ENCODE data around the gene ISG20. TPM values are rescaled to one million over a fixed set of nuclear protein-coding genes. Genes with fewer than 3 reads are reported as not detected.

ISG20 gene
- total and polyA plus RNA-seq, 2 experiments from 2014 or later: 13.3 to 15.8 TPM

GRCh38 chr15:88684345-88684744 is 45.5 kb downstream of the ISG20 start:
- Histone ChIP-seq H3K9me3 (ENCODE audit: low read depth) (no peaks in the 10 kb centered on the region), H3K27ac (no peak overlapping the region), H3K4me3 (no peak overlapping the region), H4K20me1 (ENCODE audit: insufficient read depth, poor library complexity, severe bottlenecking) (no peaks in the 10 kb centered on the region), H3K36me3 (replicated peaks; ENCODE audit: insufficient read depth, low read depth) (no peaks in the 10 kb centered on the region), H3K27me3 (no peaks in the 10 kb centered on the region), H3K9me2 (replicated peaks; ENCODE audit: insufficient read depth) (no peaks in the 10 kb centered on the region), H3K4me2 (no peak overlapping the region), H2AFZ (no peak overlapping the region), H3K79me2 (no peaks in the 10 kb centered on the region), H3K4me1 (ENCODE audit: insufficient read depth) (peaks cover 10% of the 10 kb centered on the region)
- TF ChIP-seq EZH2 (IDR thresholded peaks at IDR 0.05; ENCODE audit: borderline replicate concordance) (no peak), CTCF (IDR thresholded peaks at IDR 0.05; ENCODE audit: poor library complexity) (no peak), EZH2phosphoT487 (IDR thresholded peaks at IDR 0.05; ENCODE audit: low read depth, severe bottlenecking, unreplicated experiment) (no peak)
- no peak for DNase-seq (ENCODE audit: low spot score)
- 63% methylated on average over 3 of the region's 3 CpGs for WGBS (ENCODE audit: low lambda C conversion rate, missing lambda C conversion rate)

- Histone ChIP-seq H3K4me2 (no peak overlapping the region), H3K36me3 (replicated peaks; ENCODE audit: insufficient read depth, low read depth) (no peaks in the 10 kb centered on the region), H3K9me2 (replicated peaks; ENCODE audit: insufficient read depth) (no peaks in the 10 kb centered on the region), H3K27ac (no peak overlapping the region), H4K20me1 (ENCODE audit: insufficient read depth, poor library complexity, severe bottlenecking) (no peaks in the 10 kb centered on the region), H3K4me1 (ENCODE audit: insufficient read depth) (peaks cover 8% of the 10 kb centered on the region), H3K9me3 (ENCODE audit: low read depth) (no peaks in the 10 kb centered on the region), H2AFZ (no peak overlapping the region), H3K79me2 (no peaks in the 10 kb centered on the region), H3K4me3 (no peak overlapping the region), H3K27me3 (no peaks in the 10 kb centered on the region)
- 83% methylated on average over 2 of the region's 2 CpGs for WGBS (ENCODE audit: low lambda C conversion rate, missing lambda C conversion rate)
- no peak for TF ChIP-seq EZH2phosphoT487 (IDR thresholded peaks at IDR 0.05; ENCODE audit: low read depth, severe bottlenecking, unreplicated experiment)
- no peak for DNase-seq (ENCODE audit: low spot score)
These were observed 47.4 kb downstream of the ISG20 start for GRCh38 chr15:88686166-88686565.

GRCh38 chr15:88688394-88688933 is 49.6 kb downstream of the ISG20 start:
- Histone ChIP-seq H3K4me3 (no peak overlapping the region), H4K20me1 (ENCODE audit: insufficient read depth, poor library complexity, severe bottlenecking) (no peaks in the 10 kb centered on the region), H3K79me2 (no peaks in the 10 kb centered on the region), H3K4me1 (ENCODE audit: insufficient read depth) (no peaks in the 10 kb centered on the region), H3K9me3 (ENCODE audit: low read depth) (no peaks in the 10 kb centered on the region), H3K36me3 (replicated peaks; ENCODE audit: insufficient read depth, low read depth) (no peaks in the 10 kb centered on the region), H3K27ac (no peak overlapping the region), H2AFZ (no peak overlapping the region), H3K27me3 (no peaks in the 10 kb centered on the region), H3K9me2 (replicated peaks; ENCODE audit: insufficient read depth) (no peaks in the 10 kb centered on the region), H3K4me2 (no peak overlapping the region)
- no peak for DNase-seq (ENCODE audit: low spot score)
- TF ChIP-seq CTCF (IDR thresholded peaks at IDR 0.05; ENCODE audit: poor library complexity): no peak
- TF ChIP-seq EZH2phosphoT487 (IDR thresholded peaks at IDR 0.05; ENCODE audit: low read depth, severe bottlenecking, unreplicated experiment): no peak
- TF ChIP-seq EZH2 (IDR thresholded peaks at IDR 0.05; ENCODE audit: borderline replicate concordance): no peak
- WGBS (ENCODE audit: low lambda C conversion rate, missing lambda C conversion rate): 86% methylated on average over 8 of the region's 8 CpGs

GRCh38 chr15:88690331-88690730 is 51.5 kb downstream of the ISG20 start:
- 85% methylated on average over 7 of the region's 7 CpGs for WGBS (ENCODE audit: low lambda C conversion rate, missing lambda C conversion rate)
- DNase-seq (ENCODE audit: low spot score): no peak
- TF ChIP-seq EZH2phosphoT487 (IDR thresholded peaks at IDR 0.05; ENCODE audit: low read depth, severe bottlenecking, unreplicated experiment): no peak
- no peak for TF ChIP-seq CTCF (IDR thresholded peaks at IDR 0.05; ENCODE audit: poor library complexity)
- no peak for TF ChIP-seq EZH2 (IDR thresholded peaks at IDR 0.05; ENCODE audit: borderline replicate concordance)

More at GRCh38 chr15:88690331-88690730, 51.5 kb downstream of the ISG20 start:
- Histone ChIP-seq H3K4me2 (no peak overlapping the region), H3K27ac (no peak overlapping the region), H3K4me1 (ENCODE audit: insufficient read depth) (no peaks in the 10 kb centered on the region), H3K4me3 (no peak overlapping the region), H4K20me1 (ENCODE audit: insufficient read depth, poor library complexity, severe bottlenecking) (no peaks in the 10 kb centered on the region), H3K9me2 (replicated peaks; ENCODE audit: insufficient read depth) (no peaks in the 10 kb centered on the region), H3K36me3 (replicated peaks; ENCODE audit: insufficient read depth, low read depth) (no peaks in the 10 kb centered on the region), H2AFZ (no peak overlapping the region), H3K27me3 (no peaks in the 10 kb centered on the region), H3K79me2 (no peaks in the 10 kb centered on the region), H3K9me3 (ENCODE audit: low read depth) (no peaks in the 10 kb centered on the region)

Data from hepatocyte (in vitro differentiated cells).